Activated CD8-positive, alpha-beta memory T cell treated with anti-CD3 and anti-CD28 coated beads for 48 hours (primary cell): Measurements from ENCODE around the gene GAR1.
"Not testable (repeated sequence)": the region's sequence is repeated elsewhere in the genome, so short reads cannot be mapped to it uniquely, and the experiment has no call there.

Source experiments
- DNase-seq, 3 experiments: peaks; one replicate each; pipeline ENCODE4 v3.0.0-alpha.2; 2020; ENCODE audit warnings: low read depth in 2 of 3, low spot score in 2 of 3

GAR1 gene

GRCh38 chr4:109846395-109847098 lies 31.0 kb downstream of the GAR1 start:
- no peak for DNase-seq

DNA sequence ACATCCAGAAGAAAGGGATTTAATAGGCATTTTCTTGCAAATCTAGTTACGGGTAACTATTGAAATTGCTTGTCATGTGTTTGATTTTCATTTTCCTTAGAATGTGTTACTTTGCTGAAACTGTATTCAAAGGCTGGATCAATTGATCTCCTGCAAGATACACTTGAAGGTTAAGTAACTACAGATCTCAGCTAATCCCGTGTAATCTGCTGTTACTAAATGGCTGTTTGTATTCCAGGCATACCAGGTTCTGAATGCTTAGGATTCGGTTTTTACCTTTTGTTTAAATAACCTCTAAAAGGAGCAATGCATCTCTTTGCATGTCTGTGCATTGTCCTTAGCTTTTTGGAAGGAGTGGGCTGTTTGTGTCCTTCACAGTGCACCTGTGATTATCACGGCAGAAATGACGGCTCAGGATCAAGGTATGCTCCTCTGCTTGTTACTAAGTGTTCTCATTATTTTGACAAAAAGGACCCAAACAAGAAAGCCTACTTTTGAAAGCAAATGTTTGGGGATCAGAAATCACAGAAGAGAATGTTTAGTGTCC lies 32.4 kb downstream of the GAR1 start, which contains the start of gene LRIT3:
LRIT3 (plus strand) TSS at position 212 of the 547 bp plus-strand sequence; CDS start at position 307, 95 bp downstream.
- no peak for DNase-seq

DNA sequence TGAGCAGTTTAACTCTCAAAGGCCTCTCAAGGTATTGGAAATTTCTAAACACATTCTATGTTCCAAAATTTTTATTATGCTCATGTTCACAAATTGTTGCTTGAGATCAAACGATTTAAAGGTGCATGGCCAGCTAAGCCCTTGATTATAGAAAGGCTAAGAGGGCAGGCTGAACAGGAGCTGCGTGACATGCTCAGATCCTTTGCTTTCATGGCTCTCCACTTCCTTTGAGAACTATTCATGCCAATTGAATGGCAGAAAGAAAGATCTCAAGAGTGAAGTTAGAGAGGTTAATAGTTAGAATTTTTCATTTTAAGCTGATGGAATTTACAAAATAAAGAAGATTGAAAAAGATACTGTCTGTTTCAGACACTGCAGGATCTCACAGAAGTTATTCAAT lies 32.9 kb downstream of the GAR1 start:
- no peak for DNase-seq

- DNase-seq: no peak
Measured at GRCh38 chr4:109850601-109851000, 35.0 kb downstream of the GAR1 start.

DNA sequence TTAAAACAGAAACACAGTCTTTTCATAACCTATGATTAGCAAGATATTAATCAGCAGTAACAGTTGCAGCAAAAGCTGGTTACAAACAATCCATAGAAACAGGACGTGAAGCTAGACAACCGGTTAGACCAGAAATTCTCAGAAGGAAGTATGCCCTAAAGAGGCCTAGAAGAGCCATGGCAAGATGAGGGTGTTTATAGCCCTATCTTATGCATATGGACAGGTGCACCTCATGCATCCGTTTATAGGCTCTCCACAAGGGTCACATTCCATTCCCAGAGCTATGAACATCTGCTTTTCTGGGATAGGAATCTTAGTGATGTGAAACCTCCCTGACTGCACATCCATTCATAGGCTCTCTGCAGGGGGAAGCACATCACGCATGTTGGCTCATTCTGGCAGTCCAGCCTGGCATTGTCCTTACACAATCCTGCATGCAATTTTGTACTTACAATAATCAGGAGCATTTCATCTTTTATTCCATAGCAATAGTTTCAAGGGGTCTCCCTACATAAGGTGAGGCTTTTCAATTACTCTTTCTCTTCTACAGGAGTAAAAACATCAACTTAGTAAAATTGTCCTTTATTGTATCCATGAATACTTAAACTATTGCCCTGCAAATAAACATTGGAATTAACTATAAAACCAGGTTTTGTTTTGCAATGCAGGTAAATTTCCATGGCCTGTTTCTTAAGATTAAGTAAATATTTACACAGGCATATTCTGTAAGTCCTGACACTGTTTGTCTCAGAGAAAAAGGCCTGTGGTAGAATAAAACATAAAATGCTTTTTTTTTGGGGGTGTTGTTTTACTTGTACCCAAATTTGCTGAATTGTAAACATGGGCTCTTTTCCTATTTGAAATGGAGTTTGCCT lies 44.1 kb downstream of the GAR1 start:
- DNase-seq: not testable (repeated sequence)

DNA sequence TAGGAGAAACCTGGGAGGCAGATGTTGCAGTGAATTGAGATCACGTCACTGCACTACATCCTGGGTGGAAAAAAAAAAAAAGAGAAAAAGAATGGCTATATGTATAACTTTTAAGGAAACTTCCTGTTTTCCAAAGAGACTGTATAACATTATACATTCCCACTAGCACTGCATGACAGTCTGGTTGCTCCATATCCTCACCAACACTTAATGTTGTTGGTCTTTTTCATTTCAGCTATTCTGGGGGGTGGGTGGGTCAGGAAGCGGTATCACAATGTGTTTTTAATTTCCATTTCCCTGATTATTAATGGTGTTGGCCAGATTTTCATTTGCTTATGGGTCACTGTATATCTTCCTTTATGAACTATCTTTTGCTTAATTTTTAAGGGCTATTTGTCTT lies 45.7 kb downstream of the GAR1 start:
- DNase-seq: no peak

GRCh38 chr4:109861916-109862511 lies 46.5 kb downstream of the GAR1 start:
- DNase-seq: no peak

GRCh38 chr4:109864134-109864533 lies 48.6 kb downstream of the GAR1 start:
- DNase-seq: no peak

- no peak for DNase-seq
Measured at GRCh38 chr4:109870061-109870460, 54.5 kb downstream of the GAR1 start.

GRCh38 chr4:109872065-109872464 lies 56.5 kb downstream of the GAR1 start:
- no peak for DNase-seq

GRCh38 chr4:109872950-109873656 lies 57.5 kb downstream of the GAR1 start:
- DNase-seq: no peak

- no peak for DNase-seq
Measured at GRCh38 chr4:109873791-109874514, 58.4 kb downstream of the GAR1 start.
